ENCODE measurements around the gene HEY2.

HEY2 gene

GRCh38 chr6:125729983-125730382, 19.4 kb upstream of the HEY2 start:
- H3K4me3 ChIP-seq (ENCODE audit: control insufficient read depth, low read depth, low read length), result no peak overlapping the region
- no peak for TF ChIP-seq CTCF (conservative IDR thresholded peaks at IDR 0.05; ENCODE audit: control insufficient read depth, insufficient read depth, low read depth, low read length)

GRCh38 chr6:125732398-125732797, 17.0 kb upstream of the HEY2 start:
- no peak overlapping the region for H3K4me3 ChIP-seq (ENCODE audit: control insufficient read depth, low read depth, low read length)
- TF ChIP-seq CTCF (conservative IDR thresholded peaks at IDR 0.05; ENCODE audit: control insufficient read depth, insufficient read depth, low read depth, low read length), result no peak
- no peak for DNase-seq (ENCODE audit: low read depth)

More at GRCh38 chr6:125729983-125730382, 19.4 kb upstream of the HEY2 start:
- no peak for DNase-seq (ENCODE audit: low read depth)

GRCh38 chr6:125733516-125734300, 15.7 kb upstream of the HEY2 start:
- H3K4me3 ChIP-seq (ENCODE audit: control insufficient read depth, low read depth, low read length), result no peak overlapping the region
- DNase-seq (ENCODE audit: low read depth), result no peak
- TF ChIP-seq CTCF (conservative IDR thresholded peaks at IDR 0.05; ENCODE audit: control insufficient read depth, insufficient read depth, low read depth, low read length), result no peak

- DNase-seq (ENCODE audit: low read depth), result no peak
- H3K4me3 ChIP-seq (ENCODE audit: control insufficient read depth, low read depth, low read length), result no peak overlapping the region
- TF ChIP-seq CTCF (conservative IDR thresholded peaks at IDR 0.05; ENCODE audit: control insufficient read depth, insufficient read depth, low read depth, low read length), result no peak
These were observed 11.2 kb upstream of the HEY2 start for GRCh38 chr6:125738276-125738675.

- no peak for TF ChIP-seq CTCF (conservative IDR thresholded peaks at IDR 0.05; ENCODE audit: control insufficient read depth, insufficient read depth, low read depth, low read length)
- no peak for DNase-seq (ENCODE audit: low read depth)
- no peak overlapping the region for H3K4me3 ChIP-seq (ENCODE audit: control insufficient read depth, low read depth, low read length)
These were observed 10.1 kb upstream of the HEY2 start for GRCh38 chr6:125739364-125739763.

GRCh38 chr6:125741336-125741735, 8.1 kb upstream of the HEY2 start:
- H3K4me3 ChIP-seq (ENCODE audit: control insufficient read depth, low read depth, low read length), result no peak overlapping the region
- no peak for TF ChIP-seq CTCF (conservative IDR thresholded peaks at IDR 0.05; ENCODE audit: control insufficient read depth, insufficient read depth, low read depth, low read length)
- DNase-seq (ENCODE audit: low read depth), result no peak

Data from fibroblast of mammary gland (primary cell).